Measurements from ENCODE around the gene IGLON5.

Gene IGLON5

GRCh38 chr19:51339687-51340656, 28.5 kb downstream of the IGLON5 start:
- peak; percentile 89 for DNase-seq

DNA sequence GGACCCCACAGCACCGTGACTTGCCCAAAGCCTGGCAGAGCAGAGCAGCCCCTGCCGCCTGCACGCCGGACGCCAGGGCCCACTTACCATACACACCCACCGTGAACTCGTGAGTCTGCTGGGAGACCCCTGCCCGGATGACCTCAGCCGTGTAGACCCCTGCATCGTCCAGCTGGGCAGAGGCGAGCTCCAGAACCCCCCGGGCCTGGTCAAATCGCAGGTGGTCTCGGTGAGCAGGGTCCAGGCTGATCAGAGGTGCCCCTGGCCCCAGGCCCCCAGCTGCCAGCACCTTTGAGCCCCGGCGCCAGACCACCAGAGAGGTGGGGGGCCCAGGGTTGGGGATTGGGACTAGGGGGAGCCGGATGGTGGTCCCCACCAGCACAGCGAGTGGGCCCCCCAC, 29.6 kb downstream of the IGLON5 start:
- DNase-seq, result no peak

GRCh38 chr19:51341976-51342580, 30.6 kb downstream of the IGLON5 start, which contains the start of gene VSIG10L:
Gene VSIG10L, minus strand, starts transcription at chr19:51342139. Its CDS starts 15 bp downstream, at chr19:51342124.
- DNase-seq, result no peak

- no peak for DNase-seq
Measured at GRCh38 chr19:51342631-51343569, 31.5 kb downstream of the IGLON5 start.

DNA sequence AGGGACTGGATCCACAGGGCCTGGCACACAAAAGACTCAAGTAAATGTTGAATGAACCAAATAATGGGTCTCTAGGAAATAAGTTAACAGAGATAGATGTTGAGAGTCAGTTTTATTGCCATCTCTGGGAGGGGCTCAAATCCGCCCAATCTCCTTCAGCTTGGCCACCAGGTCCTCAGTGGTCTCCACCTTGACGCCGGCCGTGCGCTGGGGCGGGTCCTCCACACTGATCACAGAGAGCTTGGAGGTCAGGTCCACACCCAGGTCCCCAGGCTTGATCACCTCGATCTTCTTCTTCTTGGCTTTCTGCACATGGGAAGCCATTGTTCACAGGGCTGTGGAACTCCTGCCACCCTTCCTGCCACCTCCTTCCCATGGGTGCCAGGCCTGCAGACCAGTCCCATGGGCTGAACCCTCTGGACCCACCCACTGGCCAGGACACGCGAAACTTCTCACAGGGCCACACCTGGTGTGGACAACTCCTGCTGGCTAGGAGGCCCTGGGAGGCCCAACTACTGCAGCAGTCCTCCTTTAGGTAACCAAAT, 33.7 kb downstream of the IGLON5 start:
- DNase-seq, result no peak

DNA sequence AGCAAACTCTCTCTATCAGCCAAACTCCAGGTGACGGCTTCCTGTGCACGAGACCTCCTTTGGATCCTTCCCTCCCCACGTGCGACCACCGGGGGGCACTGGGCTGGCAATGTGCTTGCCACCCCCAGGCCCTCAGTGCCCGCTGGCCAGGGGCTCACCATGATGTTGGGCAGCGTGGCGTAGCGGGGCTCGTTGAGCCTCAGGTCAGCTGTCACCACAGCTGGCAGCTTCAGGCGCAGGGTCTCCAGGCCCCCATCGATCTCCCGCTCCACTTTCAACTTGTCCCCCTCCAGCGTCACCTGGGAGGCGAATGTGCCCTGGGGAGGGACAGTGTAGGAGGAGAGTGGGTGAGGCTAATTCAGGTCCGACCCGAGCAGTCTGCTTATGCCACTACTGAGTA, 35.3 kb downstream of the IGLON5 start:
- DNase-seq, result no peak

DNA sequence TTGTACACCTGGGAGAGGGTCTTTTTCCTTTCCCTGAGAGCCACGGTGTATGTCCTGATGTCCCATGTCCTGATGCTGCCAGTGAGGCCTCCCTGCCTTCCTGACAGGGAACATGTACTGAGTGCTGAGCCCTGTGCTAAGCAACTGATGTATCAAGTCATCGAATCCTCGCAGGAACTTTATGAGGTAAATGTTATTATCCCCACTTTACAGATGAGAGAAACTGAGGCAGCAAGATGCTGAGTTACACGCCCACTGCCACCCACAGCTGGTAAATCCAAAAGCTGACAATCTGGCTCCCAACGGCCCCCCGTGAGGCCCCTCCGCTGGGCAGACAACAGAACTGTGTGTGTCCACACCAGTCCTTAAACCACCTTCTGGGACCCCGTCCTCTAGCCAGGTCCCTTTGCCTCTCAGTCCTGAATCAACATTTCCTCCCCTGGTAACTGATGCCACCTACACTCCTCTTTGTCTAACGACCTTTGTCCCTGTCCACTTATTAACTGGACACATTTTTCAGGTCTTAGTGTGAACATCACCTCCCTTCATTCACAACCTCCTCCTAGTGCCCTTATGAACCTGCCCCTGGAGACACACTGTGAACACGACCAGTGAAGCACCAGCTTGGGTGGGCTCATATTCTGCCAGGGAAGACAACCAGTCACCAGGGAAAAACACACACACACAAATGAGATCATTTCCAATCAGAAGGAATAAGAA, 35.9 kb downstream of the IGLON5 start:
- no peak for DNase-seq

DNA sequence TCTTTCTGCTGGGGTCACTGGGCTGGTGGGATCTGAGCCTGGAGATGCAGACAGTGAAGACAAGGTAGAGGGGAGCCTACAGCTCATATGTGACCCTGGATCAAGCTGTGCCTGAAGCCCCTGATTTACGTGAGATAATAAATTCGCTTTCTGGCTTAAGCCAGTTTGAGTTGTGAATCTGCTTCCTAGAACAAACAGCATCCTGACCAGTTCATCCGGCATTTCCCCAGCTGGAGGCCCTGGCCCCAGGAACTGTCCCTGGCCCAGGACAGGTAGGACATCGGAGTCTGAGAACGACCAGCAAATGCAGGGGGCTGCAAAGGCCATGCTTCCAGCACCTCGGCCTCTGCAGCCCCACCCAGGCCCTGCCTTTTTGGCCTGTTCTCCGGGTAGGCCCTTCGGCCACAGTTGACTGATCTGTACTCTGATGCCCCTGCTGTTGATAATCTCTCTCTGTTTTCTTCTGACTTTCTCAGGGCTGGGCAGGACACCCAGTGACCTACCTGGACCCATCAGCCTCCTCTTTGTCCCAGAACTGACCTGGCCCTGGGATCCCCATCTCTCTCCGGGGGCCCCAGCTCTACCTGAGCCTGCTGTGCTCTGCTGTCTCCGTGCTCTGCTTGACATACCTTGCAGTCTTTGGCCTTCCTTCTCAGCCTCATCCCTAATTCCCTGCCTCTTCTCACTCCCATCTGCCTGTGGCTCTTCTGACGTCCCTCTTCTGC, 40.0 kb downstream of the IGLON5 start:
- no peak for DNase-seq

GRCh38 chr19:51352783-51353360, 41.4 kb downstream of the IGLON5 start:
- no peak for DNase-seq

DNA sequence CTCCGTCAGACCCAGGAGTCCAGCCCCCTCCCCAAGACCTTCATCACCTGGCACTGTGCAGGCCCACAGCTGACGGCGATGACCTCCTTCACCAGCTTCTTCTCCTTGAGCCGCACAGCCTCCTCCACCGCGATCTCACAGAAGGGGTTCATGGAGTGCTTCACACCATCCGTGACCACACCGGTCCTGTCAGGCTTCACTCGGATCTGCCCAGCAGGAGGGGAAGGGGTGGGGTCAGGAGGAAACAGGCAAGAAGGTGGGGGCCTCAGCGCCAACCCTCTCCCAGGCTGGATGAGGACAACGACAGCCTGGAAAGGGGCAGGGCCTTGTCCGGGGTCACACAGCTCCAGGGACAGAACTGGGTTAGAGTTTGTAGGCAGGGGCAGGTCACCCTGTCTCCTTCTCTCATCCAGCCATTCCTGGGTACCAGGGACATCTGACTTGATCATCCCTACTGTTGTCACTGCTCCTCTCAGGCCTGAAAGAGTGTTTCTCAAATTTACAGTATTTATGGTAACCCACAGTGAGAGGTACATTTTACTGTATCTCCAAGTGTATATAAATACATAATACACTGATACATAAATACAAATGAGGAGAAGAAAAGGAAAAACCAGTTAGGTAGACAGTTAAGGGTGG, 42.8 kb downstream of the IGLON5 start:
- no peak for DNase-seq

DNA sequence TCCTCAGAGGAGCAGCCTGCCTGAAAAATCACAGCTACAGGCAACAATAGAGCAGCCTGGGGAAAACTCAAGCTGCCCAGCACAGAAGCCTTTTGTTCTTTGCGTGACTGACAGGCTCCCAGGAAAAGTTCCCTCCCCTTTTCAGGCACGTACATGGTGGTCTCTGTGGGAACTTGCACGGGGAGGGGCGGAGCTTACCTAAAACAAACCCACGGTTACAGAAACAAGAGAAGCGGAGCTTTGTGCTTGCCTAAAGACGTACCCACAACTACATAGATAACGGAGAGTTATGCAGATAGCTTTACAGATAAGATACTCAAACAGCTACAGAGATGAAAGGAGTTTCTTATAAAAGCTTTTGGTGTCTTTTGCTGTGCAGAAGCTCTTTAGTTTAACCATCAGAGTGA, 43.3 kb downstream of the IGLON5 start:
- no peak for DNase-seq

- DNase-seq, result no peak
Measured at GRCh38 chr19:51356159-51356801, 44.8 kb downstream of the IGLON5 start.

DNA sequence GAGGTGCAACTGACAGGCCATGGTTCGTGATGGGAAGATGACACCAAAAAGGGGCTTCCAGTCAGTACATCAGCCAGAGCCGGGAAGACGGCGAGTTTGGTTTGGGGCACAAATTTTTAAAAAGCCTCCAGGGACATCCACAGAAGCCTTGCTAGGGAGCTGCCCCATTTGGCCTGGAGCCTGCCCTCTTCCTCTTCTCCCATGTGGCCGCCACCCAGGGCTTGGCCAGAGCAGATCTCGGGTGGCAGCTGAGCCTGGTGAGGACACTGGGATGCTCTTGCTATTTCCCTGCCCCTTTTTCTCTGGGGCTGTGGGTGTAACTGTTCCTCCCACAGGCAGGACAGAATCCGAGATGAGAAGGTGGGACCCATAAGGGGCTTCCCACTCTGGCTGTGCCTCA, 46.5 kb downstream of the IGLON5 start:
- no peak for DNase-seq

DNA sequence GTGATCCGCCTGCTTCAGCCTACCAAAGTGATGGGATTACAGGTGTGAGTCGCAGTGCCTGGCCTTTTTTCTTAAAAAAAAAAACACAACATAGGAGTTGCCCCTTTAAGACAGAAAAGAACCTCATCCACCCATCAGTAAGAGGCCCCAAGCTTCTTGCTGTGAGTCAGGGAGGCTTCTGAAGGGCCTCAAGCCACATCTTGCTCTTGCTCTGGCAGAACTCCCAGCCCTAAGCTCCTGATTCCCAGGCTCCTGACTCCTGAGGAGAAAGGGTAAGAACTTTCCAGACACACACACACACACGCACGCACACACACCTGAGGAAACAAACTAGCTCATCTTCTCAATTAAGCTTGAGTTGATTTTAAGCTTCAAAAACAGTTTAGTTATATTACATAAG, 47.9 kb downstream of the IGLON5 start:
- no peak for DNase-seq

DNA sequence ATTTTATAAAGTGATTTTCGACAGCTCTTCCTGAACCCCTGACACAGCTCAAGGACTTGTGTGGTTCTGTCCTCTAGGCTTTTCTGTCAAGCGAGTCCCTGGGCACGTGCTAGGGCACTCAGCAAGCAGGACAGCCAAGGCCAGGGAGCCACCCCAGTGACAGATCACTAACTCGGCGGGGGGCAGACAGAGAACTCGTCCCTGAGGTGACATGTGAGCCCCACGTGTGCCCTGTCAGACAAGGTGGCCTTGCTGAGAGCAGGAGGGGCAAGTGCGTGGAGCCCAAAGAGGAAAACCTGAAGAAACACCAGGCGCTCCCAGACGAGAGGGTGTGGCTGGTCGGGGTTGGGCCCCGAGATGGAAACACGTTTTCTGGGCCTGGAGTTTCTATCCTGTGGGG, 49.8 kb downstream of the IGLON5 start:
- no peak for DNase-seq

DNA sequence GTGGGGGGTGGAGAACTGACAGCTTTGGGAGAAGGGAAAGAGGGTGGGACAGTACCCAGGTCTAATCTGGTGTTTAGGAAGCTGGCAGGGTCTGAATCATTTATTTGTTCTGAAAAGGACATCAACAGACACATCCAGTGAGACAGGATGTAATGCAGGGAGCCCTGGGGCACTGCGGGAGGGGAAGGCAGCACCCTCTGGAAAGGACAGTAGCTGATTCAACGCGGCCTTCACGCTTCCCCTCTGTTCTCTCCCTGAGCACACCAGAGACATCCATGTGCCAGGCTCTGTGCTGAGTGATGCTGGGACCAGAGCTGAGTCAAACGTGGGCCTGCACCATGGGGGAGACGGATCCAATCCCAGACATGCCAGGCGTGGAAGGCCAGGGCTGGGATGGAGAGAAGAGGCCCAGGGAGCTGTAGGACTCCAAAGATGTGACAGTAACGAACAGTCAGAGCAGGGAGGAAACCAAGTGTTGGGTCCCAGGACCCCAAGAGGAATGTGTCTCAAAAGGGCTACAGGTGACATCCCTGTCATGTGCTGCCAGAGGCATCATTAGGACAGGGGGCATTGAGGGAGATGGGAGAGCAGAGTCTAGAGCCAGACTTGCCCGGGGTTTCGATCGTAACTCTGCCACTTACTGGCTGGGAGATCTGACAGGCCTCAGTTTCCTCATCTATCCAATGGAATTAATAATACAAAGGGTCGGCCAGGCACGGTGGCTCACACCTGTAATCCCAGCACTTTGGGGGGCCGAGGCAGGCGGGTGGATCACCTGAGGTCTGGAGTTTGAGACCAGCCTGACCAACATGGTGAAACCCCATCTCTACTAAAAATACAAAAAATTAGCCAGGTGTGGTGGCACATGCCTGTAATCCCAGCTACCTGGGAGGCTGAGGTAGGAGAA, 53.0 kb downstream of the IGLON5 start:
- DNase-seq, result no peak

GRCh38 chr19:51365211-51365964, 53.9 kb downstream of the IGLON5 start:
- DNase-seq, result no peak

GRCh38 chr19:51365965-51366388, 54.5 kb downstream of the IGLON5 start, which contains the start of gene ETFB:
Gene ETFB, minus strand, starts transcription at chr19:51366388. Its CDS starts 62 bp downstream, at chr19:51366326.
- no peak for DNase-seq

Data from DMS153 (cell line).